Stimulated activated naive B cell treated with anti-CD40 and anti-IgM and Interleukin-4, amounts not matched to agents 10 μg/mL and 1 μg/mL and 100 μg/mL, for 72 hours (primary cell): ENCODE data around the gene MGST3.
"Not testable (repeated sequence)": the region's sequence is repeated elsewhere in the genome, so short reads cannot be mapped to it uniquely, and the experiment has no call there.

Experiments used
- ATAC-seq, 2 donors: fragments of 150-1000 bp; cut with Tn5 transposase; replicated peaks; 2 replicates each; pipeline ENCODE4 v1.10.0; 2021; ENCODE audit warnings: moderate library complexity in 1 of 2
- DNase-seq: peaks from one replicate; pipeline ENCODE4 v3.0.0; 2021
- H3K27ac Mint-ChIP-seq: one replicate; pipeline ENCODE4 v1.8.0; 2022; ENCODE audit warnings: mild to moderate bottlenecking, mixed read lengths
- H3K27me3 Mint-ChIP-seq, 2 donors: one replicate each; pipeline ENCODE4 v1.8.0; 2022; ENCODE audit warnings: mixed read lengths in 2 of 2
- H3K36me3 Mint-ChIP-seq, 2 donors: one replicate each; pipeline ENCODE4 v1.8.0; 2022; ENCODE audit warnings: mixed read lengths in 2 of 2, mild to moderate bottlenecking in 1 of 2
- H3K4me1 Mint-ChIP-seq, 2 donors: one replicate each; pipeline ENCODE4 v1.8.0; 2022; ENCODE audit warnings: mixed read lengths in 2 of 2, mild to moderate bottlenecking in 1 of 2
- H3K4me3 Mint-ChIP-seq, 2 donors: one replicate each; pipeline ENCODE4 v1.8.0; 2022; ENCODE audit warnings: mild to moderate bottlenecking in 2 of 2, mixed read lengths in 2 of 2, moderate library complexity in 1 of 2
- H3K9me3 Mint-ChIP-seq, 2 donors: one replicate each; pipeline ENCODE4 v1.8.0; 2022; ENCODE audit warnings: mixed read lengths in 2 of 2, mild to moderate bottlenecking in 1 of 2

The MGST3 gene

DNA sequence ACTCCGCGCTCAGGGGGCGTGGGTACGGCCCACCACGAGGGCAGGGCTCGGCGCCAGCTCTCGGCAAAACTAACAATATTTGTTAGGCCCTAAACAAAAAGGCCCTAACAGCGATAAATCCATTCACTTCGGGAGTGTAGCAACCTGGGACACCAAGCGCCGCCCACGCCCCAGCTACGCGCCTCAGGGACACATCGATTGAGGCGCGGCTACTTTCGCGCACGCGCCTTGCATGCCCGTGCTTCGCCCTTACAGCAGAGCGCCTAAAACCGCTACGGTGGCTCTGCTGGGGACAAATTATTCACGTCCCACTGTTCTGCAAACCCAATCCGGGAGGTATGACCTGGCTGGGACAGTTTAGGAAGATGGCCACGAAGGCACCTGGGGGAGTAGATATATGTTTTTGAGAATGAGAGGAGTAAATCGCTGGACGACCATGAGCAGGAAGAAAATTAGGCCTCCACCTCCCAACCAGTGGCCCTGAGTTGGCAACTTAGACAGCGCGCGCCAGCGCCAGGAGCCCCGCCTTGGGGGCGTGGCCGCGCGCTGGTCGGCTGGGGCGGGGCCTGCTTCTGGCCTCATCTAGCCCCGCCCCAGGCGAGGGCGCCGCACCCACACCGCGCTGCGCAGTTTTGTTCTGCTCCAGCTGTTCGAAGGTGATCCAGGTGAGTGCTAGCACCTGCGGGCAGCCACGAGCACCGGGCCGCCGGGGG, at the start of gene MGST3:
Gene MGST3 (plus strand): TSS at position 606 of the 713 bp plus-strand sequence. CDS start 18,614 bp downstream, outside the sequence.
- Mint-ChIP-seq H3K4me3 (no peak within 1 kb of the TSS), H3K9me3 (no peaks in the 10 kb centered on the region), H3K4me1 (peaks cover 14 to 17% of the 10 kb centered on the region in 2 donors), H3K27ac (peak within 1 kb of the TSS; percentile 38), H3K27me3 (no peaks in the 10 kb centered on the region), H3K36me3 (peaks cover 0 to 4% of the 10 kb centered on the region in 2 donors)
- peak; percentile 92 for DNase-seq
- ATAC-seq: peak; percentile 87 to 91

DNA sequence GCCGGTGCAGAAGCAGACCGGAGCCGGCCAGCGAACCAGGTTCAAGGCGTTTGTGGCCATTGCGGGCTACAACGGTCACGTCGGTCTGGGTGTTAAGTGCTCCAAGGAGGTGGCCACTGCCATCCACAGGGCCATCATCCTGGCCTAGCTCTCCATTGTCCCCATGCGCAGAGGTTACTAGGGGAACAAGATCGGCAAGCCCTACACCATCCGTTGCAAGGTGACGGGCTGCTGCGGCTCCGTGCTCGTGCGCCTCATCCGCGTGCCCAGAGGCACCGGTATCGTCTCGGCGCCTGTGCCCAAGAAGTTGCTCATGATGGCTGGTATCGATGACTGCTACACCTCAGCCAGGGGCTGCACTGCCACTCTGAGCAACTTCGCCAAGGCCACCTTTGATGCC, 49.1 kb upstream of the MGST3 start:
- no peaks in the 10 kb centered on the region for H3K9me3 Mint-ChIP-seq
- ATAC-seq: no peak
- no peak overlapping the region for H3K4me3 Mint-ChIP-seq

DNA sequence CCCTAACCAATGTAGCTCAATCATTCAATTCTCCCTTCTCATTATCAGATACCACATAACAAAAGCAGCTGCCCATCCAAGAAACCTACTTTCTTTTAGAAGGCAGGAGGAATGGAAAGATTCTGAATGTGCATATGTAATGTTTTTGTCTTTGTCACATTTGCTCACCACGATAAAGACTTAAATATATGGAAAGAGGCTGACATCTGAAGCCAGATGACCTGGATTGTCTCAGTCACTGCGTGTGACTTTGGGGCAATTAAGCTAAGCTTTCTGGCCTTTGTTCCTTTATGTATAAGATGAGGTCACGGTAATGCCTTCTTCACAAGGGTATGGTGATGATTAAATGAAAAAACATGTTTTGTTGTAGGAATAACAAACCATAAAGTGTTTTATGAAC, 44.6 kb upstream of the MGST3 start:
- Mint-ChIP-seq H3K27ac (no peak overlapping the region), H3K27me3 (peaks cover 46 to 66% of the 10 kb centered on the region in 2 donors), H3K9me3 (no peaks in the 10 kb centered on the region), H3K4me1 (no peaks in the 10 kb centered on the region), H3K36me3 (no peaks in the 10 kb centered on the region), H3K4me3 (no peak overlapping the region)
- no peak for ATAC-seq
- no peak for DNase-seq

More for the DNA sequence above, 49.1 kb upstream of the MGST3 start:
- H3K36me3 Mint-ChIP-seq: no peaks in the 10 kb centered on the region
- no peak overlapping the region for H3K27ac Mint-ChIP-seq
- H3K4me1 Mint-ChIP-seq: no peaks in the 10 kb centered on the region
- peaks cover 33 to 39% of the 10 kb centered on the region in 2 donors for H3K27me3 Mint-ChIP-seq
- no peak for DNase-seq

- H3K27me3 Mint-ChIP-seq: peaks cover 39 to 70% of the 10 kb centered on the region in 2 donors
These were observed 39.6 kb upstream of the MGST3 start for GRCh38 chr1:165591391-165591790.

DNA sequence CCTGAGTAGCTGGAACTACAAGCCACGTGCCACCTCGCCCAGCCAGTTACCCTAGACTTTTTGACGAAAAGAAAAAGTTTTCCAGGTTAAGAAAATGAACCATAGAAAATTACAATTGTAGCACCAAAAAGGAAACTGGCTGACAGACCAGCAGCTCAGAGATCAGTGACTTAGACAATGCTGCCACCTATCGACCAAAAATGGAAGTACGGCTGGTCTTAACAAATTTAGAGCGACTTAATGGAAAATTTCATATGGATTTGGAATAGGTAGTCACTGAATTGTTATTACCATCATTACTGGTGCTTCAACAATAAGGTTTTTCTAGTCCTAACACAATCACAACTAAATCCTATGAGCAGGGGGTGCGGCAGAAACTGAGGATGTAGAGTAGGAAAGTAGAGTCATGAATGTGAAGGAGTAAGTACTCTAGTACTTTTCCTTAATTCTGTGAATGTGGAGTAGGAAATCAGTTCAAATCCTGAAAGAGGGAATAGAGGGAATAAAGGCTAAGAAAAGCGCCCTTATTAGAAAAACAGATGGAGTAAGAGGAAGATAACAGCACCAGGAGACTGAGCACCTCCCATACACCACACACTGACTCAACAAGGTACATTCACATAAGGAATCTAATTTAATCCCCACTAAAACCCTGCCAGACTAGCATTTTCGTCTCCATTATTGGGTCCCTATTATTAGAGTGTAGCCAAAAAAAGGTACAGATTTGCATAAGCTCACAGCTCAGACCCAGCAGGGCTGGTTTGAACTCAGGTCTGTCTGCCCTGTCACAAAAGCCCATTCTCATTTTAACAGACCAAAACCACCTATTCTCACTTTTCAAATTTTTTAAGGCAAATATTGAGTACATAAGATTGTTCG, 37.9 kb upstream of the MGST3 start:
- no peaks in the 10 kb centered on the region for H3K9me3 Mint-ChIP-seq
- no peak overlapping the region for H3K27ac Mint-ChIP-seq
- ATAC-seq (peak; percentile 42 to 52), DNase-seq (peak; percentile 44)
- no peaks in the 10 kb centered on the region for H3K36me3 Mint-ChIP-seq
- H3K4me1 Mint-ChIP-seq: peaks cover 11 to 22% of the 10 kb centered on the region in 2 donors
- H3K27me3 Mint-ChIP-seq: peaks cover 31 to 54% of the 10 kb centered on the region in 2 donors
- H3K4me3 Mint-ChIP-seq: no peak overlapping the region

More at GRCh38 chr1:165591391-165591790, 39.6 kb upstream of the MGST3 start:
- H3K4me3 Mint-ChIP-seq, H3K36me3 Mint-ChIP-seq, H3K9me3 Mint-ChIP-seq, H3K4me1 Mint-ChIP-seq, DNase-seq, H3K27ac Mint-ChIP-seq, ATAC-seq: not testable (repeated sequence)

GRCh38 chr1:165595246-165595938, 35.6 kb upstream of the MGST3 start:
- DNase-seq (no peak), ATAC-seq (no peak)
- H3K27ac Mint-ChIP-seq: no peak overlapping the region
- H3K4me1 Mint-ChIP-seq: peaks cover 21 to 44% of the 10 kb centered on the region in 2 donors
- no peaks in the 10 kb centered on the region for H3K9me3 Mint-ChIP-seq
- H3K27me3 Mint-ChIP-seq: peaks cover 20 to 42% of the 10 kb centered on the region in 2 donors
- no peaks in the 10 kb centered on the region for H3K36me3 Mint-ChIP-seq
- H3K4me3 Mint-ChIP-seq: no peak overlapping the region

DNA sequence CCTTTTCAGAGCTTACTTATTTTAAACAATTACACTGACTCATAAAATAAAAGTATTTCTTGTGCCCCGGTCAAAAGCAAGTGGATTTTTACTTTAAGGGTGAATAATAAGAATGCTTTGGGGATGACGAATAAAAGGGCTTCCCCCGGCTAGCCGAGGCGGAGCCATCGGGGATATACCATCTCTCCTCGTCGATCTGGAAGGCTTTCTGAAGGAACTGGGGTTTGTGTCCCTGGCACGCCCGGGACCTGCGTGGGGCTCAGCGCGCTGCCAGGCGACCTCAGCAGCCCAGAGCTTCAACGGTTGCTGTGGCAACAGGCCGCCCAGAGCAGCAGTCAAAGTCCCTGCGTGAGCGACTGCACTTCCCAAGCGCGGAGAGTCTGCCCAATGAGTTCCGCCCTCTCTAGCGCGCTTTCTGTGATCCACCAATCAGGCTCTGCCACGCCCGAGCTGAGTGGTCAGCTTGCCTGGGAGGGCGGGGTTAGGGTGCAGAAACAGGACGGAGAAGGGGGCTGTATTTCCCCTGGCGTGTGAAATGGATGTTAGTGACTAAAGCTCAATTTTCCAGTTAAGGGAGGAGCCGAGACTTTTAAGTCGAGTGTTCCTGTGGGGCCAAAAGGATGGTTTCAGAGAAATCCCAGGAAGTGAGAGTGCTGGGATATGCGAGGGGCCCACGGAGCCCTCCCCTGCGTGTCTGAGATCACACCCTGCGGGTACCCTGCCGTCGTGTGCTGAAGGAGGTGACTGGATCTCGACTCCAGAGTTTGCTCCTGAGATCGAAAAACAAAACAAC, 33.0 kb upstream of the MGST3 start:
- DNase-seq (peak; percentile 95), ATAC-seq (peak; percentile 97 to 98)
- H3K4me3 Mint-ChIP-seq: peak overlapping the region; percentile 93 to 96
- H3K36me3 Mint-ChIP-seq: no peaks in the 10 kb centered on the region
- H3K27me3 Mint-ChIP-seq: peaks cover 13 to 19% of the 10 kb centered on the region in 2 donors
- no peaks in the 10 kb centered on the region for H3K9me3 Mint-ChIP-seq
- H3K27ac Mint-ChIP-seq: peak overlapping the region; percentile 93
- peaks cover 22 to 52% of the 10 kb centered on the region in 2 donors for H3K4me1 Mint-ChIP-seq

GRCh38 chr1:165598676-165599059, 32.4 kb upstream of the MGST3 start:
- no peak for DNase-seq
- peak overlapping the region; percentile 93 for H3K27ac Mint-ChIP-seq
- peaks cover 9 to 14% of the 10 kb centered on the region in 2 donors for H3K27me3 Mint-ChIP-seq

DNA sequence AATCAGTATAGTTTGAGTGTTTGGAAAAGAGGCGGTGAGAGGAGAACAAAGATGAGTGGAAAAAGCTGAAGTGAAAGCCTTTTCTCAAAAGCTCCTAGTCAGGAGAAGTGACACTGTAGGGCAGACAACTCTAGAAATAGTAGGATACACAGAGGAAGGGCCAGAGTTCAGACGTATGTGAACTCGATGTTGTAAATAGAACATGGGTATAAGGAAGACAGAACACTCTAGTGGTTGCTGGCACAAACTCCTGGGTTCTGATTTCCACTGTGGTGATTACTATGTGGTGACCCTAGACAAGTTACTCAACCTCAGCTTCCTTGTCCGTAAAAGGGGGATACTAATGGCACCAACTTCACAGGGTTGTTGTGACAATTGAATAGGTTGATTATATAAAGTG, 30.2 kb upstream of the MGST3 start:
- no peak overlapping the region for H3K4me3 Mint-ChIP-seq
- H3K9me3 Mint-ChIP-seq: no peaks in the 10 kb centered on the region
- H3K36me3 Mint-ChIP-seq: no peaks in the 10 kb centered on the region
- H3K4me1 Mint-ChIP-seq: peaks cover 22 to 50% of the 10 kb centered on the region in 2 donors
- ATAC-seq (no peak), DNase-seq (no peak)
- H3K27ac Mint-ChIP-seq: no peak overlapping the region
- H3K27me3 Mint-ChIP-seq: peaks cover 12 to 13% of the 10 kb centered on the region in 2 donors

More at GRCh38 chr1:165598676-165599059, 32.4 kb upstream of the MGST3 start:
- ATAC-seq: peak in 1 of 2 donors; percentile 16
- no peaks in the 10 kb centered on the region for H3K9me3 Mint-ChIP-seq
- peak overlapping the region; percentile 93 to 96 for H3K4me3 Mint-ChIP-seq
- H3K4me1 Mint-ChIP-seq: peaks cover 22 to 50% of the 10 kb centered on the region in 2 donors
- no peaks in the 10 kb centered on the region for H3K36me3 Mint-ChIP-seq

GRCh38 chr1:165603810-165604209, 27.2 kb upstream of the MGST3 start:
- ATAC-seq: no peak
- Mint-ChIP-seq H3K4me3 (no peak overlapping the region), H3K36me3 (no peaks in the 10 kb centered on the region), H3K4me1 (peaks cover 11 to 34% of the 10 kb centered on the region in 2 donors), H3K27ac (no peak overlapping the region), H3K9me3 (no peaks in the 10 kb centered on the region), H3K27me3 (peaks cover 12 to 20% of the 10 kb centered on the region in 2 donors)
- no peak for DNase-seq

DNA sequence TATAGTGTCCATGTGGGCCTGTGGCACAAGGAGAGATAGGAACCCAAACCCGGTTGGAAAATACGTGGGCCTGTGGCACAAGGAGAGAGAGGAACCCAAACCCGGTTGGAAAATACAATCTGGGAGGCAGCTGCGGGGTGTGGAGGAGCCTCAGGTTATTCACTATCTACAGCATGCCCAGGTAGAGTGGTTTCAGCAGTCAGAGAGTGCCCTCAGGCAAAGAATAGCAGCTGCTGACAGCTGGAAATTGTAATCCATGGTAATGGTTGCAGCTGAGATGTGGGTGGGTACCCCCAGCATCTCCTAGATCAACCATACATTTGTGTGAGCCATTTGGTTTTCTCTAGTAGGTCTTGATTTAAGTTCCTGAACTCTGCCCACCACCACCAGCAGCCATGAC, 25.8 kb upstream of the MGST3 start:
- H3K9me3 Mint-ChIP-seq: no peaks in the 10 kb centered on the region
- H3K27me3 Mint-ChIP-seq: peaks cover 10 to 17% of the 10 kb centered on the region in 2 donors
- DNase-seq (no peak), ATAC-seq (no peak)
- H3K36me3 Mint-ChIP-seq: no peaks in the 10 kb centered on the region
- H3K4me3 Mint-ChIP-seq: no peak overlapping the region
- no peak overlapping the region for H3K27ac Mint-ChIP-seq
- peaks cover 8 to 20% of the 10 kb centered on the region in 2 donors for H3K4me1 Mint-ChIP-seq

- Mint-ChIP-seq H3K27me3 (peaks cover 14 to 19% of the 10 kb centered on the region in 2 donors), H3K4me1 (peaks cover 5 to 11% of the 10 kb centered on the region in 2 donors)
- H3K27ac Mint-ChIP-seq, H3K4me3 Mint-ChIP-seq, ATAC-seq, H3K36me3 Mint-ChIP-seq, DNase-seq, H3K9me3 Mint-ChIP-seq: not testable (repeated sequence)
These were observed 24.4 kb upstream of the MGST3 start for GRCh38 chr1:165606676-165607075.

DNA sequence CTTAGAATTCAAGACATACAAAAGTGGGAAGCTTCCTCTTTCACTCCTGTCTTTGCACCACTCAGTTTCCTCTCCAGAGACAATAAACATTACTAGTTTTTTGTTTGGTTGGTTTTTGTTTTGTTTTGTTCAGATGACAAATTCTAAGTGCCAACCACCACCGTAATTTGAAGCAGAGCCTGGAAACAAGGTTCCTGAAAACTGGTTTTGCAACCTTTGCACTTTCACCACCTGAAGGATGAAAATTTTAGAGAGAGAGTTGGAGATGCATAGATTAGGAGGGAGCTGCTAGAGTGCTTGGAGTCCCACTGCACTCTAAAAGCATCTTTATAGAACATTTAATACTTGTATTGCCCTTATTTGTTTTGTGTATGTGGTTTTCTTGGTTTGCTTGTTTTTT, 20.2 kb upstream of the MGST3 start:
- Mint-ChIP-seq H3K4me1 (peaks cover 3 to 14% of the 10 kb centered on the region in 2 donors), H3K27me3 (peaks cover 16 to 28% of the 10 kb centered on the region in 2 donors), H3K36me3 (peaks cover 0 to 4% of the 10 kb centered on the region in 2 donors), H3K27ac (no peak overlapping the region), H3K4me3 (no peak overlapping the region), H3K9me3 (peaks cover 0 to 4% of the 10 kb centered on the region in 2 donors)
- ATAC-seq: no peak
- no peak for DNase-seq
